Panc1 (cell line): ENCODE measurements around the gene PNPLA2. TPM values are rescaled to one million over a fixed set of nuclear protein-coding genes. Genes with fewer than 3 reads are reported as not detected.

ENCODE experiments used
- ATAC-seq: fragments of 200-7000 bp; cut with Tn5 transposase; 2 replicates; pipeline ENCODE4 v1.9.1; 2020; ENCODE audit warnings: mild to moderate bottlenecking, moderate library complexity
- BruUV-seq: library from RNA; stranded (reverse); fragments of 400-500 nt; replicated peaks from 2 replicates; lab custom pipeline; 2021; lab: Mats Ljungman, UMichigan
- CTCF ChIA-PET: fragments of 300-600 bp; sonication (Branson Sonifier 250); formaldehyde crosslinking; loops from one replicate; lab custom pipeline; 2022; ENCODE audit warnings: antibody characterized with exemption; lab: Charles Lee
- POLR2A ChIA-PET: fragments of 300-600 bp; sonication (Branson Sonifier 250); formaldehyde crosslinking; loops from one replicate; lab custom pipeline; 2022; ENCODE audit warnings: antibody characterized with exemption; lab: Charles Lee
- DNase-seq: peaks from one replicate; pipeline ENCODE4 v3.0.0-alpha.2; 2010; ENCODE audit warnings: low read depth, low spot score
- H3K27ac ChIP-seq: 2 replicates; pipeline ENCODE4 v1.5.1; 2011; ENCODE audit warnings: mild to moderate bottlenecking, low read length, inconsistent platforms
- H3K27me3 ChIP-seq: fragments of 200-500 bp; sonication (Bioruptor generic); 2 replicates; pipeline ENCODE4 v1.6.0; 2014; ENCODE audit warnings: low read length, inconsistent platforms; ENCODE audit not compliant: control insufficient read depth, insufficient read depth
- H3K36me3 ChIP-seq: fragments of 200-500 bp; sonication (Bioruptor generic); 2 replicates; pipeline ENCODE4 v1.5.1; 2014; ENCODE audit warnings: inconsistent platforms, mild to moderate bottlenecking, low read length, moderate library complexity; ENCODE audit not compliant: control insufficient read depth, insufficient read depth
- H3K4me1 ChIP-seq: 2 replicates; pipeline ENCODE4 v1.5.1; 2011; ENCODE audit warnings: inconsistent platforms, mild to moderate bottlenecking, low read length, moderate library complexity; ENCODE audit not compliant: control insufficient read depth, insufficient read depth
- H3K4me3 ChIP-seq, 2 experiments: 2 replicates each; pipeline ENCODE4 v1.5.1; 2011 to 2012; ENCODE audit warnings: low read depth in 2 of 2, low read length in 2 of 2, mild to moderate bottlenecking in 2 of 2, inconsistent platforms in 1 of 2, moderate library complexity in 1 of 2
- H3K9me3 ChIP-seq: fragments of 200-500 bp; sonication (Bioruptor generic); 2 replicates; pipeline ENCODE4 v1.5.1; 2014; ENCODE audit warnings: low read depth, mild to moderate bottlenecking, inconsistent platforms, low read length, moderate library complexity; ENCODE audit not compliant: control insufficient read depth, insufficient read depth
- CTCF ChIP-seq: fragments of 450-650 bp; IDR thresholded peaks from 2 replicates; pipeline ENCODE4 v1.5.1; 2017; ENCODE audit warnings: mild to moderate bottlenecking
- POLR2AphosphoS5 ChIP-seq: IDR thresholded peaks from 2 replicates; pipeline ENCODE4 v1.6.1; 2012; ENCODE audit warnings: mild to moderate bottlenecking, low read depth, low read length, moderate library complexity
- REST ChIP-seq, 2 experiments: IDR thresholded peaks; 2 replicates each; pipeline ENCODE4 v1.6.1; 2011 to 2012; ENCODE audit warnings: low read depth in 2 of 2, control low read depth in 1 of 2, low read length in 1 of 2, mild to moderate bottlenecking in 1 of 2, moderate library complexity in 1 of 2; ENCODE audit not compliant: insufficient read depth in 1 of 2
- SIN3A ChIP-seq: IDR thresholded peaks from 2 replicates; pipeline ENCODE4 v1.6.1; 2012; ENCODE audit warnings: low read depth, mild to moderate bottlenecking, low read length, moderate library complexity, borderline replicate concordance; ENCODE audit not compliant: insufficient read depth
- TCF7L2 ChIP-seq: IDR thresholded peaks from 2 replicates; pipeline ENCODE4 v1.6.1; 2011; ENCODE audit warnings: mild to moderate bottlenecking, low read depth, low read length, inconsistent platforms
- in situ Hi-C: cut with HindIII; loops from 2 replicates; pipeline ENCODE4 v1.10.0; 2016; ENCODE audit warnings: low sequenced_read_pairs, low pct_unique_long_range_greater_than_20kb
- intact Hi-C: fragments of 100-400 bp; cut with micrococcal nuclease; formaldehyde crosslinking; loops from one replicate; pipeline ENCODE4 v1.10.0; 2022; ENCODE audit not compliant: unreplicated experiment
- total RNA-seq: library from RNA; stranded (reverse); gene quantifications from one replicate; pipeline ENCODE4 v1.2.1, GENCODE V29; 2021; ENCODE audit not compliant: unreplicated experiment

PNPLA2 gene
- total RNA-seq, 1 experiment from 2014 or later, result 244 TPM

- Histone ChIP-seq H3K27me3 (no peaks in the 10 kb centered on the region), H3K4me3 (no peak overlapping the region), H3K36me3 (no peaks in the 10 kb centered on the region), H3K9me3 (no peaks in the 10 kb centered on the region), H3K4me1 (peaks cover 52% of the 10 kb centered on the region), H3K27ac (no peak overlapping the region)
- BruUV-seq, result no TSS peak
- DNase-seq (no peak), ATAC-seq (no peak)
- ChIA-PET POLR2A (no interaction called here), CTCF (interaction anchor here (0.6 to 1.2 kb wide), 3 partner anchors 171 to 184 kb away, joined by 4 to 6 read pairs (median 6); no protein-coding TSS in a partner anchor)
- intact Hi-C loops, result no loop called here
- in situ Hi-C loops, result no loop called here
- TF ChIP-seq CTCF, result no peak
- TF ChIP-seq SIN3A, result peak; percentile 77; the same call in 1 of the 2 replicates
- TF ChIP-seq POLR2AphosphoS5, result peak; percentile 72
Measured at GRCh38 chr11:867856-868358, 49.2 kb downstream of the PNPLA2 start.

- no peak for DNase-seq
- no peak for ATAC-seq
- CTCF ChIA-PET, result interaction anchor here (0.6 to 1.2 kb wide), 2 partner anchors 180 to 183 kb away, joined by 4 to 6 read pairs; no protein-coding TSS in a partner anchor
- POLR2A ChIA-PET, result no interaction called here
- intact Hi-C loops (no loop called here), in situ Hi-C loops (no loop called here)
- TSS peak; percentile 62 for BruUV-seq
- no peaks in the 10 kb centered on the region for H3K27me3 ChIP-seq
- TF ChIP-seq REST (IDR thresholded peaks at IDR 0.05; ENCODE audit: insufficient read depth in 1 of 2, low read depth in 2 of 2, low read length in 1 of 2) (0 out of 4 replicates have a peak, but pooled peaks of 1 of the 2 experiments have one; percentile 2), TCF7L2 (no peak)
- peaks cover 47% of the 10 kb centered on the region for H3K4me1 ChIP-seq
- no peaks in the 10 kb centered on the region for H3K36me3 ChIP-seq
- no peak overlapping the region for H3K27ac ChIP-seq
- H3K4me3 ChIP-seq, result no peak overlapping the region
- no peaks in the 10 kb centered on the region for H3K9me3 ChIP-seq
Measured at GRCh38 chr11:868394-868793, 49.7 kb downstream of the PNPLA2 start.

GRCh38 chr11:868802-869201 is 50.1 kb downstream of the PNPLA2 start:
- no peaks in the 10 kb centered on the region for H3K27me3 ChIP-seq
- H3K4me3 ChIP-seq, result no peak overlapping the region
- ChIA-PET POLR2A (no interaction called here), CTCF (no interaction called here)
- in situ Hi-C loops (no loop called here), intact Hi-C loops (no loop called here)
- TF ChIP-seq REST (IDR thresholded peaks at IDR 0.05; ENCODE audit: insufficient read depth in 1 of 2, low read depth in 2 of 2, low read length in 1 of 2) (0 out of 4 replicates have a peak, but pooled peaks of 1 of the 2 experiments have one; percentile 2), CTCF (no peak), SIN3A (0 out of 2 replicates have a peak, but pooled peaks have one; percentile 23)
- H3K4me1 ChIP-seq, result peaks cover 43% of the 10 kb centered on the region
- H3K9me3 ChIP-seq, result no peaks in the 10 kb centered on the region
- BruUV-seq, result no TSS peak
- no peak overlapping the region for H3K27ac ChIP-seq
- H3K36me3 ChIP-seq, result no peaks in the 10 kb centered on the region
- no peak for DNase-seq
- no peak for ATAC-seq
